SK-N-SH treated with all-trans-retinoic acid at 6 μM for 48 hours (cell line): ENCODE results near the gene UBLCP1.

Source experiments
- BACH2 ChIP-seq: fragments of 250-450 bp; sonication (Bioruptor Pico); IDR thresholded peaks from 2 replicates; pipeline ENCODE4 v1.9.0; 2021; ENCODE audit warnings: mild to moderate bottlenecking, borderline replicate concordance
- CSDC2 ChIP-seq: fragments of 250-450 bp; sonication (Bioruptor Pico); IDR thresholded peaks from 2 replicates; pipeline ENCODE4 v1.5.0; 2020; ENCODE audit warnings: mild to moderate bottlenecking, moderate library complexity
- OSR1 ChIP-seq: fragments of 250-450 bp; sonication (Bioruptor Pico); IDR thresholded peaks from 2 replicates; pipeline ENCODE4 v1.8.0; 2022; ENCODE audit warnings: moderate library complexity, mild to moderate bottlenecking, inconsistent platforms
- TCF4 ChIP-seq: fragments of 250-450 bp; sonication (Bioruptor Pico); IDR thresholded peaks from 2 replicates; pipeline ENCODE4 v1.8.0; 2021; ENCODE audit warnings: mild to moderate bottlenecking, moderate library complexity, borderline replicate concordance
- TOX ChIP-seq: fragments of 250-450 bp; sonication (Bioruptor Pico); IDR thresholded peaks from 2 replicates; pipeline ENCODE4 v1.8.0; 2021; ENCODE audit warnings: mild to moderate bottlenecking, moderate library complexity, borderline replicate concordance
- ZC3H10 ChIP-seq: fragments of 250-450 bp; sonication (Bioruptor Pico); IDR thresholded peaks from 2 replicates; pipeline ENCODE4 v1.5.1; 2021; ENCODE audit warnings: mild to moderate bottlenecking, moderate library complexity
- ZFP3 ChIP-seq: fragments of 250-450 bp; sonication (Bioruptor Pico); IDR thresholded peaks from 2 replicates; pipeline ENCODE4 v1.5.0; 2020; ENCODE audit warnings: mild to moderate bottlenecking, moderate library complexity
- ZFP30 ChIP-seq: fragments of 450-650 bp; formaldehyde crosslinking; IDR thresholded peaks from 2 replicates; pipeline ENCODE4 v1.5.0; 2022; ENCODE audit warnings: mild to moderate bottlenecking, moderate library complexity
- ZNF565 ChIP-seq: fragments of 450-650 bp; formaldehyde crosslinking; conservative IDR thresholded peaks from 2 replicates; pipeline ENCODE4 v1.5.0; 2020; ENCODE audit warnings: low read depth, mild to moderate bottlenecking, moderate library complexity
- ZNF8 ChIP-seq: fragments of 450-650 bp; formaldehyde crosslinking; IDR thresholded peaks from 2 replicates; pipeline ENCODE4 v1.5.0; 2020; ENCODE audit warnings: mild to moderate bottlenecking, moderate library complexity
- TF ChIP-seq, protein P1 (sequence below): fragments of 250-450 bp; sonication (Bioruptor Pico); IDR thresholded peaks from 2 replicates; pipeline ENCODE4 v1.8.0; 2021; ENCODE audit warnings: low read depth, mild to moderate bottlenecking, moderate library complexity, borderline replicate concordance
- TF ChIP-seq, protein P2 (sequence below): fragments of 250-450 bp; sonication (Bioruptor Pico); IDR thresholded peaks from 2 replicates; pipeline ENCODE4 v1.8.0; 2020; ENCODE audit warnings: mild to moderate bottlenecking, moderate library complexity, borderline replicate concordance
- TF ChIP-seq, protein P3 (sequence below): fragments of 250-450 bp; sonication (Bioruptor Pico); IDR thresholded peaks from 2 replicates; pipeline ENCODE4 v1.5.0; 2020; ENCODE audit warnings: mild to moderate bottlenecking, moderate library complexity
- TF ChIP-seq, protein P4 (sequence below): fragments of 250-450 bp; sonication (Bioruptor Pico); IDR thresholded peaks from 2 replicates; pipeline ENCODE4 v1.5.1; 2020; ENCODE audit warnings: low read depth, mild to moderate bottlenecking, moderate library complexity

DNA sequence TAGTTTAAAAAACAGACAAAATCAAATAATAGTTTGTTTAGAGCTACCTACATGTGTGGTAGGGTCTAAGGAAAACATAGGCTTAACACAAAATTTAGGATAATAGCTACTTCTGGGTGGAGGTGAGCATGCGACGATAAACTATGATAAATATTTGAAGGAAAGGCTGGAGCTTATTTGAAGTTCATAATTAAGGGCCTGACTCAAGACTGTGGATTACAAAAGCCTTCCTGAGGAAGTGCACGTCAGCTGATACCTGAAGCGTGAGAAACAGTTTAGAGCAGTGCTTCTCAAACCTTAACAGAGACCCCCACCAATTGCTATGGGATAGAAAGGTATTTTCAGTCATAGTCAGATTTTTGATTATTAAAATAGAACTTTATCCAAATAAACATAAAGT is 20.4 kb upstream of the UBLCP1 start:
- TF ChIP-seq ZFP30 (no peak), BACH2 (no peak), ZFP3 (CRISPR knock-in tag) (no peak), ZNF565 (CRISPR knock-in tag) (no peak), ZC3H10 (CRISPR knock-in tag) (no peak), ZNF8 (no peak), TOX (CRISPR knock-in tag) (no peak), OSR1 (CRISPR knock-in tag) (no peak), CSDC2 (CRISPR knock-in tag) (no peak), TCF4 (CRISPR knock-in tag) (no peak)
- TF ChIP-seq, protein P1, sequence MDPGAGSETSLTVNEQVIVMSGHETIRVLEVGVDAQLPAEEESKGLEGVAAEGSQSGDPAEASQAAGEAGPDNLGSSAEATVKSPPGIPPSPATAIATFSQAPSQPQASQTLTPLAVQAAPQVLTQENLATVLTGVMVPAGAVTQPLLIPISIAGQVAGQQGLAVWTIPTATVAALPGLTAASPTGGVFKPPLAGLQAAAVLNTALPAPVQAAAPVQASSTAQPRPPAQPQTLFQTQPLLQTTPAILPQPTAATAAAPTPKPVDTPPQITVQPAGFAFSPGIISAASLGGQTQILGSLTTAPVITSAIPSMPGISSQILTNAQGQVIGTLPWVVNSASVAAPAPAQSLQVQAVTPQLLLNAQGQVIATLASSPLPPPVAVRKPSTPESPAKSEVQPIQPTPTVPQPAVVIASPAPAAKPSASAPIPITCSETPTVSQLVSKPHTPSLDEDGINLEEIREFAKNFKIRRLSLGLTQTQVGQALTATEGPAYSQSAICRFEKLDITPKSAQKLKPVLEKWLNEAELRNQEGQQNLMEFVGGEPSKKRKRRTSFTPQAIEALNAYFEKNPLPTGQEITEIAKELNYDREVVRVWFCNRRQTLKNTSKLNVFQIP (CRISPR knock-in tag) = no peak
- TF ChIP-seq, protein P2, sequence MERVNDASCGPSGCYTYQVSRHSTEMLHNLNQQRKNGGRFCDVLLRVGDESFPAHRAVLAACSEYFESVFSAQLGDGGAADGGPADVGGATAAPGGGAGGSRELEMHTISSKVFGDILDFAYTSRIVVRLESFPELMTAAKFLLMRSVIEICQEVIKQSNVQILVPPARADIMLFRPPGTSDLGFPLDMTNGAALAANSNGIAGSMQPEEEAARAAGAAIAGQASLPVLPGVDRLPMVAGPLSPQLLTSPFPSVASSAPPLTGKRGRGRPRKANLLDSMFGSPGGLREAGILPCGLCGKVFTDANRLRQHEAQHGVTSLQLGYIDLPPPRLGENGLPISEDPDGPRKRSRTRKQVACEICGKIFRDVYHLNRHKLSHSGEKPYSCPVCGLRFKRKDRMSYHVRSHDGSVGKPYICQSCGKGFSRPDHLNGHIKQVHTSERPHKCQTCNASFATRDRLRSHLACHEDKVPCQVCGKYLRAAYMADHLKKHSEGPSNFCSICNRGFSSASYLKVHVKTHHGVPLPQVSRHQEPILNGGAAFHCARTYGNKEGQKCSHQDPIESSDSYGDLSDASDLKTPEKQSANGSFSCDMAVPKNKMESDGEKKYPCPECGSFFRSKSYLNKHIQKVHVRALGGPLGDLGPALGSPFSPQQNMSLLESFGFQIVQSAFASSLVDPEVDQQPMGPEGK (CRISPR knock-in tag) = no peak
- TF ChIP-seq, protein P3, sequence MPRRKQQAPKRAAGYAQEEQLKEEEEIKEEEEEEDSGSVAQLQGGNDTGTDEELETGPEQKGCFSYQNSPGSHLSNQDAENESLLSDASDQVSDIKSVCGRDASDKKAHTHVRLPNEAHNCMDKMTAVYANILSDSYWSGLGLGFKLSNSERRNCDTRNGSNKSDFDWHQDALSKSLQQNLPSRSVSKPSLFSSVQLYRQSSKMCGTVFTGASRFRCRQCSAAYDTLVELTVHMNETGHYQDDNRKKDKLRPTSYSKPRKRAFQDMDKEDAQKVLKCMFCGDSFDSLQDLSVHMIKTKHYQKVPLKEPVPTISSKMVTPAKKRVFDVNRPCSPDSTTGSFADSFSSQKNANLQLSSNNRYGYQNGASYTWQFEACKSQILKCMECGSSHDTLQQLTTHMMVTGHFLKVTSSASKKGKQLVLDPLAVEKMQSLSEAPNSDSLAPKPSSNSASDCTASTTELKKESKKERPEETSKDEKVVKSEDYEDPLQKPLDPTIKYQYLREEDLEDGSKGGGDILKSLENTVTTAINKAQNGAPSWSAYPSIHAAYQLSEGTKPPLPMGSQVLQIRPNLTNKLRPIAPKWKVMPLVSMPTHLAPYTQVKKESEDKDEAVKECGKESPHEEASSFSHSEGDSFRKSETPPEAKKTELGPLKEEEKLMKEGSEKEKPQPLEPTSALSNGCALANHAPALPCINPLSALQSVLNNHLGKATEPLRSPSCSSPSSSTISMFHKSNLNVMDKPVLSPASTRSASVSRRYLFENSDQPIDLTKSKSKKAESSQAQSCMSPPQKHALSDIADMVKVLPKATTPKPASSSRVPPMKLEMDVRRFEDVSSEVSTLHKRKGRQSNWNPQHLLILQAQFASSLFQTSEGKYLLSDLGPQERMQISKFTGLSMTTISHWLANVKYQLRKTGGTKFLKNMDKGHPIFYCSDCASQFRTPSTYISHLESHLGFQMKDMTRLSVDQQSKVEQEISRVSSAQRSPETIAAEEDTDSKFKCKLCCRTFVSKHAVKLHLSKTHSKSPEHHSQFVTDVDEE (CRISPR knock-in tag) = no peak
- TF ChIP-seq, protein P4, sequence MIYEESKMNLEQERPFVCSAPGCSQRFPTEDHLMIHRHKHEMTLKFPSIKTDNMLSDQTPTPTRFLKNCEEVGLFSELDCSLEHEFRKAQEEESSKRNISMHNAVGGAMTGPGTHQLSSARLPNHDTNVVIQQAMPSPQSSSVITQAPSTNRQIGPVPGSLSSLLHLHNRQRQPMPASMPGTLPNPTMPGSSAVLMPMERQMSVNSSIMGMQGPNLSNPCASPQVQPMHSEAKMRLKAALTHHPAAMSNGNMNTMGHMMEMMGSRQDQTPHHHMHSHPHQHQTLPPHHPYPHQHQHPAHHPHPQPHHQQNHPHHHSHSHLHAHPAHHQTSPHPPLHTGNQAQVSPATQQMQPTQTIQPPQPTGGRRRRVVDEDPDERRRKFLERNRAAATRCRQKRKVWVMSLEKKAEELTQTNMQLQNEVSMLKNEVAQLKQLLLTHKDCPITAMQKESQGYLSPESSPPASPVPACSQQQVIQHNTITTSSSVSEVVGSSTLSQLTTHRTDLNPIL (CRISPR knock-in tag) = no peak
